Measurements from ENCODE around the gene STPG3.

The STPG3 gene

DNA sequence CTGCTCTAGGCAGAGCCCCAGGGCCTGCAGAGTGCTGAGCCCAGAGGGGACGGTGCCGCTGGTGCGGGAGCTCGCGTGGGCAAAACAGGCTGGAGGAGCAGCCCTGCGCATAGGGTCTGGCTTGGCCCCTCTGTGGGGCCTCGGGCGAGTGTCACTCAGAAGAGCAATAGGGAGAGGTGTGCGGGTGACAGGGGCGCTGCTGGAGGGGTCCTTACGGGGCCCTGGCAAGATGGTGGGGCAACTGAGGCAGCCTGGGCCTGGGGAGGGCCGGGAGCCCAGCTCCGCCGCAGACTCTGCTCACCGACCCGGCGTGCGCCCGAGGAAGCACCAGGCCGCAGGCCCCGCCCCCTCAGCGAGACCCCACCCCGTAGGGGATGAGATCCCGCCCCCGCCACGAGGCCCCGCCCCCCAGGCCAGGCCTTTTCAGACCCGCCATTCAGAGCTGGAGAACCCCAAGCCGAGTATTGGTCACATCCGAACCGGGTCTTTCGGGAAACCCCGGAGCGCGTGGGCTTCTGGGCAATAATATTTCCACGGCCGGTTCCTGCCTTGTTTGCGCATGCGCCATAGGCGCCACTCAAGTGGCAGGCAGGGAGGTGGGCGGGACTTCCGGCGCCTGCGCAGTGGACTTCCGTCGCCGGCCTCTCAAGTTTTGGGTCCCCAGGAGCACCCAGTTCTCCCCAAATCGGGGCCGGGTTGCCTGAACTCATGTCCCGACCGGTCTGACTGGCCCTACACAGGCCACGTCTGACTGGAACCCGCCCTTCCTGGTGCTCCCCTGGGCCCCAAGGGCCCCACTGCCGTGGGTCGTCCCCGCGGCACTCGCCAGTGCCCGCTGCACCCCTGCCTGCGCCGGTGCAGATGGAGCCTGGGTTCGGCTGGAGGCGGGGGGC is 27.8 kb upstream of the STPG3 start:
- H3K27me3 ChIP-seq (replicated peaks; ENCODE audit: control insufficient read depth, insufficient read depth, low read length): no peaks in the 10 kb centered on the region
- peak overlapping the region; percentile 92 for H3K4me3 ChIP-seq (ENCODE audit: low read length)
- peak overlapping the region; percentile 97 for H3K9ac ChIP-seq (ENCODE audit: low read length)
- no peaks in the 10 kb centered on the region for H3K9me3 ChIP-seq (ENCODE audit: control insufficient read depth, low read length)
- peak; percentile 100 for DNase-seq (ENCODE audit: low read depth)
- peaks cover 23% of the 10 kb centered on the region for H3K4me1 ChIP-seq (ENCODE audit: control insufficient read depth, insufficient read depth, low read length)
- H3K36me3 ChIP-seq (ENCODE audit: control insufficient read depth, insufficient read depth, low read length, severe bottlenecking): no peaks in the 10 kb centered on the region

DNA sequence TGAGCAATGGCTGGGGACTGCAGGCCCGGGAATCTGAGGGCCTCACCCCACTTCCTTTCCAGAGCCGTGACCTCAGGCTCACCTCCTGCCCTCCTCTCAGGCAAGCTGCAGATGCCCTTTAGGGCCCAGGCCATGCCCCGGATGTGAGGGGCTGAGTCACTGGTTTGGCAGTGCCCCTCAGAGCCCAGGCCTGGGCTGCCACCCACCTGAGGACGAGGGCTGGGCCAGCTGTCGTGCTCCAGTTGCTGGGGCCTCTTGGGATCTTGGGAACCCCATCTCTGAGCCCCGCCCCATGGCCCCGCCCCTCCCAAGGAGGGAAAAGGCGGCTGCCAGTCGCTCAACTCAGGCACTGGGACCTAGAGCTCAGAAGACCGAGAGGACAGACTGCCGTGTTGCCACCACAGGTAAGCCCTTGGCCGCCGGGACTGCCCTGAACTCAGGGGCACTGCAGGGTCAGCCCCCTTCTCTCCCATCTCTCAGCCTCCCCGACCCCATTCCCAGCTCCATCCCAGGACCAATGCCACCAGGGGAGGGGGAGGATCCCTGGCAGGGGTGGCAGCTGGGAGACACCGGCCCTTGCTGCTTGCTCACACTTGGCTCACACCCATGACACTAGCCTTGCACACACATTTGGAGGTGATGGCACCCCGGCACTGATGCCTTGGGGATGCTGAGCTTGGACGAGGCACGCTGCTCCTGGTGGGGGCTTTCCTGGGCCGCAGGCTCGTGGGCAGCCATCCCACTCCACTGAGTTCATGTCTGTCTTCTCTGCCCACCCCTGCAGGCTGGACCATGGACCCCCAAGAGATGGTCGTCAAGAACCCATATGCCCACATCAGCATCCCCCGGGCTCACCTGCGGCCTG is 26.0 kb upstream of the STPG3 start, which contains the start of gene CYSRT1:
TSS of gene CYSRT1 (plus strand) at position 345 of the 865 bp plus-strand sequence. CDS start at position 793, 448 bp downstream.
- Histone ChIP-seq H3K9ac (ENCODE audit: low read length) (peak within 1 kb of the TSS; percentile 97), H3K36me3 (ENCODE audit: control insufficient read depth, insufficient read depth, low read length, severe bottlenecking) (no peaks in the 10 kb centered on the region), H3K9me3 (ENCODE audit: control insufficient read depth, low read length) (no peaks in the 10 kb centered on the region), H3K4me3 (ENCODE audit: low read length) (peak within 1 kb of the TSS; percentile 92), H3K4me1 (ENCODE audit: control insufficient read depth, insufficient read depth, low read length) (peaks cover 15% of the 10 kb centered on the region), H3K27me3 (replicated peaks; ENCODE audit: control insufficient read depth, insufficient read depth, low read length) (peaks cover 12% of the 10 kb centered on the region)
- no peak for DNase-seq (ENCODE audit: low read depth)

DNA sequence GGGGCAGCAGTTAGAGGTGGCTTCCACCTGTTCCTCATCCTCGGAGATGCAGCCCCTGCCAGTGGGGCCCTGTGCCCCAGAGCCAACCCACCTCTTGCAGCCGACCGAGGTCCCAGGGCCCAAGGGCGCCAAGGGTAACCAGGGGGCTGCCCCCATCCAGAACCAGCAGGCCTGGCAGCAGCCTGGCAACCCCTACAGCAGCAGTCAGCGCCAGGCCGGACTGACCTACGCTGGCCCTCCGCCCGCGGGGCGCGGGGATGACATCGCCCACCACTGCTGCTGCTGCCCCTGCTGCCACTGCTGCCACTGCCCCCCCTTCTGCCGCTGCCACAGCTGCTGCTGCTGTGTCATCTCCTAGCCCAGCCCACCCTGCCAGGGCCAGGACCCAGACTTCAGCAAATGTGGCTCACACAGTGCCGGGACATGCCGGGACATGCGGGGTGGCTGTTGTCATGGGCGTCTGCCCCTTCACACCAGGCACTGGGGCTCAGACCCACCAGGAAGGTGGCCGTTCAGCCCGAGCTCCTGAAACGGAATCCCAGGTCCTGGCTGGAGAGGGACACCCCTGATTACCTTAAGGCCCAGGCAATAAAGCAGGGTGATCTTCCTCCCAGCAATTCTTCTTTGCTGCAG is 25.3 kb upstream of the STPG3 start:
- Histone ChIP-seq H3K4me1 (ENCODE audit: control insufficient read depth, insufficient read depth, low read length) (peaks cover 15% of the 10 kb centered on the region), H3K4me3 (ENCODE audit: low read length) (no peak overlapping the region), H3K36me3 (ENCODE audit: control insufficient read depth, insufficient read depth, low read length, severe bottlenecking) (no peaks in the 10 kb centered on the region), H3K27me3 (replicated peaks; ENCODE audit: control insufficient read depth, insufficient read depth, low read length) (peaks cover 17% of the 10 kb centered on the region), H3K9me3 (ENCODE audit: control insufficient read depth, low read length) (no peaks in the 10 kb centered on the region), H3K9ac (ENCODE audit: low read length) (no peak overlapping the region)
- DNase-seq (ENCODE audit: low read depth): no peak

DNA sequence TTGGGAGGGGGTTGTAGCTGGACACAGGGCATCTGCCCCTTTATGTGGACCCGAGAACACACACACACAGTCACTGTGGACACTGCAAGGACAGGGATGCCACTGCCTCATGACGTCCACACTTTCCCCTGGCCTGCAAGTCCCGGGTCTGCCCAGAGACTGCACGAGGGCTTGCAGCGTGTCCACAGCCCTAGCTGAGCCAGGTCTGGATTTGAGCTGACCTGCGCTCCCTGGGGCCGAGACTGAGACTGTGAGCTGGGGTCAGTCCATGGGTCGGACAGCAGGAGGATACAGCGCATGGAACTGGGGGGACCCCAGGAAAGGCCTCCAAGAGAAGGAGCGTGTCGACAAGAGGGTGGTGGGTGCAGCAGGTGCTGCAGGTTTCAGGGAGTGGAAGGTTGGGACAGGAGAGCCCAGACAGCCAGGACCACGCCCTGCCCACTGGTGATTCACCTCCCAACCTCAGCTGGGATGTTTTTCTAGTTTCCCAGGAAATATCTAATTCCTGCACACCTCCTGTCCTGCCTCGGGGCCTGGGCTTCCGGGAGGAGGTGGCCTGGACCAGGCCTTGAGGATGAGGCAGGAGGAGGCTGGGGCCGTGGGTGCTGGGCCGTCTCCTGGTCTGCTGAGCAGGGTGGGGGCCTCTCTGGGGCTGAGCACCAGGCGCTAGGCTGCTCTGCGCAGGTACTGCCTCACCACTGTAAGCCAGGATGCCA is 24.6 kb upstream of the STPG3 start:
- H3K9ac ChIP-seq (ENCODE audit: low read length): peak overlapping the region; percentile 41
- no peak overlapping the region for H3K4me3 ChIP-seq (ENCODE audit: low read length)
- peaks cover 15% of the 10 kb centered on the region for H3K4me1 ChIP-seq (ENCODE audit: control insufficient read depth, insufficient read depth, low read length)
- no peaks in the 10 kb centered on the region for H3K36me3 ChIP-seq (ENCODE audit: control insufficient read depth, insufficient read depth, low read length, severe bottlenecking)
- DNase-seq (ENCODE audit: low read depth): no peak
- H3K9me3 ChIP-seq (ENCODE audit: control insufficient read depth, low read length): no peaks in the 10 kb centered on the region
- H3K27me3 ChIP-seq (replicated peaks; ENCODE audit: control insufficient read depth, insufficient read depth, low read length): peaks cover 19% of the 10 kb centered on the region

DNA sequence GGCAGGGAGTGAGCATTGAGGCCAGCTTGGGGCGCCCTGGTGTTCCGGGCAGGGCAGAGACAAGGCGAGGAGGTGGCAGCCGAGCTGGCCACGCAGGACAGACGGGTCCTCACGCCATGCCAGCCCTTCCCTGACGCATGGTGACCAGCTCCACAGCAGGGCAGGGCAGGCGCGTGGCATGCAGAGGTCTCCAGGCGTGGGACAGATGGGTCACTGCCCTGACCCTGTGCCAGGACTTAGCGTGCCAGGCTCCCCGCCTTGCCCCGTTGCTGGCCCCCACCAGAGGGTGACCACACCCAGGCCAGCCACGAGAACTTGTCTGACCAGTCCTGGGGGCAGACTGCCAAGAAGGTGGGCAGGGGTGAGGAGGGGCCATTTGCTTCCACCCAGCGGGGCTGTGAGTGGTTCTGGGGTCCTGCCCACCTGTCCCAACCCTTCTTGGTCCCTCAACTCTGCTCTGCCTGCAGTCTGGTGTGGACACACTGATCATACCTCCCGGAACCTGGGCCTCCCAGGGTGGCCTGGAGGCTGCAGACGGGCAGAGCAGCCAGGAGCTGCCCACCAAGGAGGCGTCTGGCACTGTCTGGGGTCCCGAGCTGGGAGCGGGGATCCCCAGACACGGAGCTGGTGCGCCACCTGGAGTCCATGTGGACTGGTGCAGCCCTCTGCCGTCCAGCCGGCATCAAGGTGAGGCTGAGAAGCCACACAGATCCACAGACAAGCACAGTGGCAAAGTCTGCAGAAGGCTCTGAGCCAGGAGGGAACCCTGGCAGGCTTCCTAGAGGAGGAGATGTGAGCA is 23.8 kb upstream of the STPG3 start, which contains the start of gene RNF224:
TSS of gene RNF224 (plus strand) at position 449 of the 799 bp plus-strand sequence. CDS start 834 bp downstream, outside the sequence.
- H3K4me3 ChIP-seq (ENCODE audit: low read length): no peak within 1 kb of the TSS
- H3K27me3 ChIP-seq (replicated peaks; ENCODE audit: control insufficient read depth, insufficient read depth, low read length): peaks cover 24% of the 10 kb centered on the region
- no peaks in the 10 kb centered on the region for H3K9me3 ChIP-seq (ENCODE audit: control insufficient read depth, low read length)
- H3K9ac ChIP-seq (ENCODE audit: low read length): peak within 1 kb of the TSS; percentile 41
- no peaks in the 10 kb centered on the region for H3K36me3 ChIP-seq (ENCODE audit: control insufficient read depth, insufficient read depth, low read length, severe bottlenecking)
- peaks cover 15% of the 10 kb centered on the region for H3K4me1 ChIP-seq (ENCODE audit: control insufficient read depth, insufficient read depth, low read length)
- DNase-seq (ENCODE audit: low read depth): peak; percentile 88

DNA sequence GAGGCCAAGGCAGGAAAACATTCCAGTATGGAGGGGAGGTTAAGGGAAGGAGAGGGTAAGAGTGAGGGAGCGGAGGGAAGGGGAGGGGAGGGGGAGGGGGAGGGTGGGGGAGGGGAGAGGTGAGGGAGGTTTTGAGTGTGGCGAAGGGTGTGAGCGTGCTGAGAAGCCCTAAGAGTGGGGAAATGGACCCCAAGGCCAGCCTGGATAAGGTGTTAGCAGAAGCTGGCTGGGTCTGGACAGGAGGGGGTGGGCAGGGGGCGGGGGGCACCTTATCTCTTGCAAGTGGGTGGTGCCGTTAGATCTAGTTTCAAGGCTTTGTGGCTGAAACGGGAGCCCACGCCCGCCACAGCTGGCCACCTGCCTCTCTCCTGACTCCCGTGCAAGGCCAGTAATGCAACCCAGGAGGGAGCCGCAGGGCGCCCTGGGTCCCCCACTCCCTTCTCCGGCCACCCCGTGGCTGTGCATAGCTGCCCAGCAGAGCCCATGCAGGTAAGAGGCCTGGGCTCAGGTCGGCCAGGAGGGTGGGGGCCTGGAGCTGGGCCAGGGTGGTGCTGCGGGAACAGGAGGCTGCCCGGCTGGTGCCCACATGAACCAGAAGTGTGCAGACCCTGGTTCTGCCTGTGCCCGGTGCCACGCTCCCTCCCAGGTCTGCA is 23.1 kb upstream of the STPG3 start:
- Histone ChIP-seq H3K4me1 (ENCODE audit: control insufficient read depth, insufficient read depth, low read length) (peaks cover 11% of the 10 kb centered on the region), H3K27me3 (replicated peaks; ENCODE audit: control insufficient read depth, insufficient read depth, low read length) (peaks cover 24% of the 10 kb centered on the region), H3K9ac (ENCODE audit: low read length) (no peak overlapping the region), H3K9me3 (ENCODE audit: control insufficient read depth, low read length) (no peaks in the 10 kb centered on the region), H3K4me3 (ENCODE audit: low read length) (no peak overlapping the region), H3K36me3 (ENCODE audit: control insufficient read depth, insufficient read depth, low read length, severe bottlenecking) (no peaks in the 10 kb centered on the region)
- DNase-seq (ENCODE audit: low read depth): no peak

DNA sequence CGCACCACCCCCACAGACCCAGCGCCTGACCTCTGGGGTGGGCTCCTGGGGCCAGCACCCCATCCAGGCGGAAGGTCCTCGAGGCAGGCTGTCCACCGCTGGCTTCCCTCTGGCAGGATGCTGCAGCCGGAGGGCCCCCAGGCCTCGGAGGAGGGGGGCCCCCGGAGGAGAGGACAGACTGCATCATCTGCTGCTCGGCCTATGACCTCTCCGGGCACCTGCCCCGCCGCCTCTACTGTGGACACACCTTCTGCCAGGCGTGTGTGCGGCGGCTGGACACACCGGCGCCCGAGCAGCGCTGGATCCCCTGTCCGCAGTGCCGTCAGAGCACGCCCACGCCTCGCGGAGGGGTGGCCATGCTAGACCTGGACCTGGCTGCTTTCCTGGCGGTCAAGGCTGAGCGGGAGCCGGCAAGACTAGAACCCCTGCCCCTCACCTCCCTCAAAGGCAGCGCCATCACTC is 22.5 kb upstream of the STPG3 start:
- peaks cover 24% of the 10 kb centered on the region for H3K27me3 ChIP-seq (replicated peaks; ENCODE audit: control insufficient read depth, insufficient read depth, low read length)
- DNase-seq (ENCODE audit: low read depth): no peak
- H3K9me3 ChIP-seq (ENCODE audit: control insufficient read depth, low read length): no peaks in the 10 kb centered on the region
- H3K4me1 ChIP-seq (ENCODE audit: control insufficient read depth, insufficient read depth, low read length): peaks cover 9% of the 10 kb centered on the region
- no peaks in the 10 kb centered on the region for H3K36me3 ChIP-seq (ENCODE audit: control insufficient read depth, insufficient read depth, low read length, severe bottlenecking)
- no peak overlapping the region for H3K9ac ChIP-seq (ENCODE audit: low read length)
- no peak overlapping the region for H3K4me3 ChIP-seq (ENCODE audit: low read length)

DNA sequence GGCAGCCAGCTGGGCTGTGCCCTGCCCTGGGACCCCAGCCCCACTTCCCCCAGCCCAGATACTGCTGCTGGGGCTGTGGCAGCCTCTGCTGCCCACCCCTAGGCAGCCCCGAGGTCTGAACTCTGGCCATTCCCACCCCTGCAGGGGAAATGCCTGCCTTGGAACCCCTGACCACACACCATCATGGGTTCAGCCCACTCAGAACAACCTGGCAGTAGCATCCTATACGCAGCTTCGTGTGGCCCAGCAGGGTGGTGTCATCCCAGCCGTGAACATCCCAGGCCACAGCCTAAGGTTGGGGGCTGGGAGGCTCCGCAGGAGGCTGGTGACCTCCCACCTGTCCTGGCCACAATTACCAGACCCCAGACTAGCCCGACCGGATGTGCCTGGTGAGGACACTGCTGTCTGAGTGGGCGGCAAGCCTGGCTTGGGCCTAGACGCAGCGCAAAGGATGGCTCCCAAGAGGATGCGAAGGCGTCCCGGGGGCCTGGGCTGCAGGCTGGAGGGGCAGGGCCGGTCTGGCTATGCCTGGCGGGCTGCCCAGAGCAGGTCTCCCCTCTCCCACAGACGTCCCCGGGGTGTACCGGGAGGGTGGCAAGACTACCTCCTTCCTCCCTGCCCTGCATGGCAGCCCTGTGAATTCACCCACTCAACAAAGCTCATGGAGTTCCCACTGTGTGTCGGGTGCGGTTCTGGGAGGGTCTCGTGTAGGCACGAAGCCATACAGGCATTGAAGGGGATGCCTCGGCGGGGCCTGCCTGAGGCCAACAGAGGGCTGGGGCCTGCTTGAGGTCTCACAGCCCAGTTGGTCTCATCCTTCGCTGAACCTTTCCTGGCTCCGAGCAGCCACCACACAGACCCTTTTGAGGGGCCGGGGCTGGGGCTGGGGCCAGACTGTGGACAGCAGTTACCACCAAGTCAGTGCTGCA is 21.9 kb upstream of the STPG3 start:
- H3K36me3 ChIP-seq (ENCODE audit: control insufficient read depth, insufficient read depth, low read length, severe bottlenecking): no peaks in the 10 kb centered on the region
- peaks cover 5% of the 10 kb centered on the region for H3K4me1 ChIP-seq (ENCODE audit: control insufficient read depth, insufficient read depth, low read length)
- H3K4me3 ChIP-seq (ENCODE audit: low read length): no peak overlapping the region

More for the DNA sequence above, 21.9 kb upstream of the STPG3 start:
- H3K27me3 ChIP-seq (replicated peaks; ENCODE audit: control insufficient read depth, insufficient read depth, low read length): peaks cover 24% of the 10 kb centered on the region
- DNase-seq (ENCODE audit: low read depth): no peak
- H3K9me3 ChIP-seq (ENCODE audit: control insufficient read depth, low read length): no peaks in the 10 kb centered on the region
- no peak overlapping the region for H3K9ac ChIP-seq (ENCODE audit: low read length)
